H9 (cell line): ENCODE measurements around the gene STX8. TPM values are rescaled to one million over a fixed set of nuclear protein-coding genes. Genes with fewer than 3 reads are reported as not detected.

Source experiments
- DNase-seq: peaks from one replicate; pipeline ENCODE4 v3.0.0-alpha.2; 2017
- H2AFZ ChIP-seq: one replicate; pipeline ENCODE4 v1.6.1; 2013; ENCODE audit warnings: mild to moderate bottlenecking, low read length, control low read depth, moderate library complexity
- H2AK5ac ChIP-seq: 2 replicates; pipeline ENCODE4 v1.6.1; 2013; ENCODE audit warnings: low read length, control low read depth, mixed read lengths; ENCODE audit not compliant: insufficient read length
- H2BK120ac ChIP-seq: one replicate; pipeline ENCODE4 v1.6.1; 2013; ENCODE audit warnings: low read depth, mild to moderate bottlenecking, low read length, control low read depth, inconsistent platforms; ENCODE audit not compliant: poor library complexity, severe bottlenecking
- H2BK12ac ChIP-seq: 2 replicates; pipeline ENCODE4 v1.6.1; 2013; ENCODE audit warnings: low read length, control low read depth, mixed read lengths, low read depth; ENCODE audit not compliant: insufficient read length
- H2BK15ac ChIP-seq: 2 replicates; pipeline ENCODE4 v1.6.1; 2013; ENCODE audit warnings: low read depth, low read length, control low read depth
- H2BK20ac ChIP-seq: one replicate; pipeline ENCODE4 v1.6.1; 2013; ENCODE audit warnings: low read depth, mild to moderate bottlenecking, low read length, control low read depth, inconsistent platforms; ENCODE audit not compliant: poor library complexity, severe bottlenecking
- H2BK5ac ChIP-seq: 2 replicates; pipeline ENCODE4 v1.6.1; 2013; ENCODE audit warnings: low read length, control low read depth, mixed read lengths; ENCODE audit not compliant: insufficient read length
- H3K14ac ChIP-seq: 2 replicates; pipeline ENCODE4 v1.6.1; 2013; ENCODE audit warnings: low read length, control low read depth; ENCODE audit not compliant: insufficient read depth
- H3K18ac ChIP-seq: 2 replicates; pipeline ENCODE4 v1.6.1; 2013; ENCODE audit warnings: low read depth, mild to moderate bottlenecking, mixed read lengths, low read length, control low read depth; ENCODE audit not compliant: insufficient read length
- H3K23ac ChIP-seq: 2 replicates; pipeline ENCODE4 v1.6.1; 2013; ENCODE audit warnings: low read length, control low read depth, mixed read lengths, low read depth; ENCODE audit not compliant: insufficient read length
- H3K23me2 ChIP-seq: 2 replicates; pipeline ENCODE4 v1.6.1; 2013; ENCODE audit warnings: low read depth, mild to moderate bottlenecking, mixed read lengths, low read length, control low read depth; ENCODE audit not compliant: insufficient read length, poor library complexity, severe bottlenecking
- H3K27ac ChIP-seq: 2 replicates; pipeline ENCODE4 v1.5.1; 2013; ENCODE audit warnings: low read length, control low read depth, mixed read lengths, low read depth; ENCODE audit not compliant: insufficient read length
- H3K27me3 ChIP-seq: 2 replicates; pipeline ENCODE4 v1.6.1; 2013; ENCODE audit warnings: low read length, control low read depth, inconsistent platforms; ENCODE audit not compliant: insufficient read depth
- H3K4ac ChIP-seq: 2 replicates; pipeline ENCODE4 v1.6.1; 2013; ENCODE audit warnings: low read depth, mild to moderate bottlenecking, control low read depth, inconsistent platforms, low read length, moderate library complexity
- H3K4me1 ChIP-seq: 2 replicates; pipeline ENCODE4 v1.6.1; 2013; ENCODE audit warnings: low read length, control low read depth, inconsistent platforms; ENCODE audit not compliant: insufficient read depth
- H3K4me2 ChIP-seq: 2 replicates; pipeline ENCODE4 v1.6.1; 2013; ENCODE audit warnings: low read length, control low read depth, mixed read lengths; ENCODE audit not compliant: insufficient read length, insufficient read depth
- H3K56ac ChIP-seq: 2 replicates; pipeline ENCODE4 v1.6.1; 2013; ENCODE audit warnings: low read depth, mild to moderate bottlenecking, mixed read lengths, low read length, control low read depth; ENCODE audit not compliant: insufficient read length
- H3K79me1 ChIP-seq: 2 replicates; pipeline ENCODE4 v1.6.1; 2013; ENCODE audit warnings: low read depth, mild to moderate bottlenecking, moderate library complexity, low read length, control low read depth, inconsistent platforms; ENCODE audit not compliant: insufficient read depth, poor library complexity, severe bottlenecking
- H3K79me2 ChIP-seq: 2 replicates; pipeline ENCODE4 v1.6.1; 2013; ENCODE audit warnings: low read length, control low read depth, inconsistent platforms; ENCODE audit not compliant: insufficient read depth
- H3K9ac ChIP-seq: 2 replicates; pipeline ENCODE4 v1.6.1; 2013; ENCODE audit warnings: low read length, control low read depth, mixed read lengths; ENCODE audit not compliant: insufficient read length; ENCODE audit errors: extremely low read depth
- H3K9me3 ChIP-seq: one replicate; pipeline ENCODE4 v1.6.1; 2013; ENCODE audit warnings: low read depth, low read length, inconsistent platforms; ENCODE audit not compliant: control insufficient read depth
- H3T11ph ChIP-seq: one replicate; pipeline ENCODE4 v1.6.1; 2013; ENCODE audit warnings: mild to moderate bottlenecking, low read length, control low read depth, inconsistent platforms
- H4K20me1 ChIP-seq: one replicate; pipeline ENCODE4 v1.6.1; 2013; ENCODE audit not compliant: control insufficient read depth, insufficient read length, insufficient read depth
- H4K5ac ChIP-seq: 2 replicates; pipeline ENCODE4 v1.6.1; 2013; ENCODE audit warnings: low read depth, mild to moderate bottlenecking, mixed read lengths, low read length, control low read depth; ENCODE audit not compliant: insufficient read length
- H4K8ac ChIP-seq: replicated peaks from 2 replicates; pipeline ENCODE4 v1.6.1; 2013; ENCODE audit warnings: low read length, control low read depth, mixed read lengths, low read depth; ENCODE audit not compliant: insufficient read length
- H4K91ac ChIP-seq: 2 replicates; pipeline ENCODE4 v1.6.1; 2013; ENCODE audit warnings: low read depth, mild to moderate bottlenecking, moderate library complexity, mixed read lengths, low read length, control low read depth; ENCODE audit not compliant: insufficient read length
- H3K27ac Mint-ChIP-seq, 3 experiments: 2 replicates in 2 of 3; 3 replicates in 1 of 3; pipeline ENCODE4 v1.8.0; 2020 to 2021; ENCODE audit warnings: mixed read lengths in 3 of 3, mild to moderate bottlenecking in 1 of 3, moderate library complexity in 1 of 3
- H3K27me3 Mint-ChIP-seq: 2 replicates; pipeline ENCODE4 v1.8.0; 2021; ENCODE audit warnings: low read depth, mild to moderate bottlenecking, moderate library complexity, mixed read lengths
- H3K36me3 Mint-ChIP-seq, 3 experiments: 2 replicates in 2 of 3; 3 replicates in 1 of 3; pipeline ENCODE4 v1.8.0; 2020 to 2021; ENCODE audit warnings: low read depth in 3 of 3, mixed read lengths in 3 of 3; ENCODE audit not compliant: insufficient read depth in 1 of 3
- H3K4me1 Mint-ChIP-seq, 2 experiments: 2 replicates each; pipeline ENCODE4 v1.8.0; 2020; ENCODE audit warnings: mixed read lengths in 2 of 2
- H3K4me3 Mint-ChIP-seq, 2 experiments: 2 replicates in 1 of 2; 3 replicates in 1 of 2; pipeline ENCODE4 v1.8.0; 2020 to 2021; ENCODE audit warnings: mild to moderate bottlenecking in 2 of 2, mixed read lengths in 2 of 2, moderate library complexity in 1 of 2
- H3K9me3 Mint-ChIP-seq, 2 experiments: 2 replicates in 1 of 2; 3 replicates in 1 of 2; pipeline ENCODE4 v1.8.0; 2020; ENCODE audit warnings: mild to moderate bottlenecking in 2 of 2, mixed read lengths in 2 of 2, moderate library complexity in 1 of 2
- CTCF ChIP-seq: fragments of 200-600 bp; sonication (generic); conservative IDR thresholded peaks from 3 replicates; pipeline ENCODE4 v1.8.0; 2021; ENCODE audit warnings: antibody characterized with exemption, mild to moderate bottlenecking
- WGBS: extraction: QIAGEN DNeasy Blood & Tissue Kit; methylation state at CpG from one replicate; pipeline ENCODE4 v1.1.7; 2013; ENCODE audit warnings: missing lambda C conversion rate, low lambda C conversion rate, mixed read lengths; ENCODE audit not compliant: insufficient read length; ENCODE audit errors: extremely low coverage; 5-methylcytosine and 5-hydroxymethylcytosine counted together
- total RNA-seq: library from RNA; stranded (reverse); gene quantifications from 2 replicates; pipeline ENCODE4 v1.2.1, GENCODE V29; 2021

Gene STX8
- total RNA-seq, 1 experiment from 2014 or later = 55.1 TPM

GRCh38 chr17:9221922-9222180 is 353.8 kb downstream of the STX8 start:
- no peak for DNase-seq
- Histone ChIP-seq H3K4ac (no peak overlapping the region), H3K23me2 (no peaks in the 10 kb centered on the region), H3K4me2 (no peak overlapping the region), H4K20me1 (no peaks in the 10 kb centered on the region), H2AK5ac (no peak overlapping the region), H2BK12ac (no peak overlapping the region), H2BK5ac (no peak overlapping the region), H3K18ac (no peak overlapping the region), H3K79me2 (no peaks in the 10 kb centered on the region), H3K4me1 (no peaks in the 10 kb centered on the region; the same call in 1 of the 2 replicates), H3K9me3 (no peaks in the 10 kb centered on the region), H3K27ac (no peak overlapping the region), H2BK120ac (no peak overlapping the region), H4K8ac (no peak overlapping the region), H4K5ac (no peak overlapping the region), H3K23ac (no peak overlapping the region), H3K79me1 (no peaks in the 10 kb centered on the region), H3K9ac (no peak overlapping the region), H4K91ac (no peak overlapping the region), H2BK15ac (no peak overlapping the region), H3T11ph (no peak overlapping the region), H3K56ac (no peak overlapping the region), H3K14ac (no peak overlapping the region), H2AFZ (no peak overlapping the region), H2BK20ac (no peak overlapping the region), H3K27me3 (no peaks in the 10 kb centered on the region)
- H3K4me3 Mint-ChIP-seq = no peak overlapping the region
- H3K4me1 Mint-ChIP-seq = peaks cover 36 to 37% of the 10 kb centered on the region in 2 experiments
- no peaks in the 10 kb centered on the region for H3K9me3 Mint-ChIP-seq
- H3K36me3 Mint-ChIP-seq = peaks cover 0 to 1% (median 0%) of the 10 kb centered on the region in 3 experiments; a peak in 1 of 7 replicates
- WGBS = no CpG with 5 or more reads among the region's 5 CpGs
- H3K27me3 Mint-ChIP-seq = no peaks in the 10 kb centered on the region; the same call in none of the 2 replicates
- TF ChIP-seq CTCF = no peak
- no peak overlapping the region for H3K27ac Mint-ChIP-seq
